ENCODE measurements around the gene FBXL17.

The FBXL17 gene

DNA sequence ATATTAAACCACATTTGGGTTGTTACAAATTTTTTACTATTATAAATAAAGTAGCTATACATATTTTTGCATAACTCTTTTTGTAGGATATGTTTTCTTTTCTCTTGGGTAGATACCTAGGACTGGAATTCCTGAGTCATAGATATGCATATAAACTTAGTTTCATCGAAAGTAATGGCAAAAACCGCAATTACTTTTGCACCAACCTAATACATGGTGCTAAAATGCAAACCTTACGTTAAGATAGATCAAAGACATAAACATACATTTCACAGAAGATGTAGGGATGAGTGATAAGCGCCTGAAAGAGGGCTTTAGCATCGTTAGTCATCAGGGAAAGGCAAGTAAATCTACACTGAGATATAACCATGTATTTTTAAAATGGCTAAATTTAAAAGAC is 532.8 kb downstream of the FBXL17 start:
- no peak for DNase-seq

DNA sequence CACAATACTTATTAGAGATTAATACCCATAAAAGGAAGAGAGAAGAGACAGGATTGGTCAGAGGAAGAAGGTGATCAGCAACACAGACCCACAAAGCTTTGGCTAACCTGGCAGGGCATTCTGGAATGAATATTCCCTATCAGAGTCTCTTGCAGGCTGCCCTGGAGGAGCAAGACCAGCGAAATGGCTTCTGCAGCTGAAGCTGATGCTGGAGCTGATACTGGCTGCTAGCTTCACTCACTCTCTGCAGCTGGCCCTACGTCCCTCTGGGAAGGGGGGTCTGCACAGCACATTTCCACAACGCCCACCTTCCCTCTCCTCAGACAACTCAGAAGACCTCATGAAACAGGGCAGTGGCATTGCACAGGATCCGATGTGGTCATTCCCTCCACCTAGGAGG is 541.3 kb downstream of the FBXL17 start:
- no peak for DNase-seq

GRCh38 chr5:107840161-107840560 is 541.7 kb downstream of the FBXL17 start:
- DNase-seq: no peak

DNA sequence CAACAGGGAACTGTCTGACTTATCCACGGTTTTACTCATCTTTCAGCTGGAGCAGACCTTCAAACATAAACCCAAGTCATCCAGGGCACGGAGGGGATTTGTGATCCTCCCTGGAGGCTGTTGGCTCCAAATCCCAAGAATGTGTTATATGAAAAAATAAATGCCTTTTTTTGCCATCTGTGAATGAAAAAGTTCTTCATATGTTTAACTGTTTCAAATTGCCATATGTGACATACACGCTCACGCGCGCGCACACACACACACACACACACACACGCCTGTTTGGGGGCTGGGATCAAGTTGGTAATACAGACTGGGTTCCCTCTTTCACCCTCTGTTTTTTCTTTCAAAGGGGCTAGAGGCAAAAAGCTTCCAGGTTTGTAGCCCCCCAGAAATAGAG is 546.8 kb downstream of the FBXL17 start:
- no peak for DNase-seq

DNA sequence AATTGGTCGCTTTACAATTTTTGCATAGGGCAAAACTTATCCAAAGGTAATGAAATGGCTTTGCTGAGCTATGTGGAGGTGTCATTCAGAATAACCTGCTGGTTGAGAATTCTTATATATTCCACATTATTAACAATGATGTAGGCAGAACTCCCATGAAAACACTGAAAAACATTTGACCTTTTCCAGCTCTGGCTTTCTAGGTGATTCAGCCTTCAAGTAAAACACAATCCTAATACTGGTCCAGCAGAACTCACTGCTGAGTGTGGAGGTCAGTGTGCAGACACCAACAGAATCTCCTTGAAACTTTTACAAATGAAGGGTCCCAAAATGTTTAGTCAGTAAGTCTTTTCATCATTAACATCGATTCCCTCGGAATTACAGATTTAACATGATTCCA is 549.2 kb downstream of the FBXL17 start:
- DNase-seq: no peak

- no peak for DNase-seq
Observed at GRCh38 chr5:107831612-107832395, 550.1 kb downstream of the FBXL17 start.

DNA sequence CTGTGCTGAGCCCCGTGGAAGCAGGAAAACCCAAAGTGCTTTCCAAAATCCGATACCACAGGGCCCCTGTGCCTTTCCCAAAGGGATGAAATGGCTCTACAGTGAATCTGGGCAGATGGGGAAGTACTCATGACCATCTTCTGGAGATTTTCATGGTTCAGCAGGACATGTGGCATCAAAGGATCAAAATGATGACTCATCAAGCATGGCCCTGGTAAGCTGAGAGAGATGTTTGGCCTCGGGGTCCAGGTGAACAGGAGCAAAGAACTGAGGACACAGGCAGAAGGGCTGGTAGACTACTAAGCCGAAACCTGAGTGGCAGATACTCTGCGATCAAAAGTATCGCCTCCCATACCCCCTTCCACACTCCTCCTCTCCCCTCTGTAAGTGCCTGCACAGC is 551.1 kb downstream of the FBXL17 start:
- no peak for DNase-seq

DNA sequence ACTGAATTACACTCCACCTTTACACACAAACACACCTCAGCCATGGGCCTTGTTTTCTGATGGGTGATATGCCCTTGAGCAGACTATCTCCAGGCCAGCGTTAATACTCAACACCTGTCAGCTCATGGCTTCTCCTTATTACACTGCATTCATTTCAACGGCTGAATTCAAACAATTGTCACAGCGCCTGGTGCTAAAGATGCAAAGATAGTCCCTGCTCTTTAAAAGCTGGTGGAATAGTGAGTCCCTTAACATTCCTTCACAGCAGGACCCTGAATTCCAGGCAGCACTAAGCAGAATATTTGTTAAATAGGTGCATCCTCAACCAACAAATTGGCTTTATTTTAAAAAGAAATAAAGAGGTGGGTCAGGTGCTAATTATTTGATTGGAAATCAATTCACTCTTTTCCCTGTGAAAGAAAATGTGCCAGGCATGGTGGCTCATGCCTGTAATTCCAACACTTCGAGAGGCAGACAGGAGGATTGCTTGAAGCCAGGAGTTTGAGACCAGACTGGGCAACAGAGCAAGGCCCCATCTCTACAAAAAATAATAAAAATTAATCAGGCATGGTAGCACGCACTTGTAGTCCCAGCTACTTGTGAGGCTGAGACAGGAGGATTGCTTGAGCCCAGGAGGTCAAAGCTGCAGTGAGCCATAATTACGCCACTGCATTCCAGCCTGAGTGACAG is 555.4 kb downstream of the FBXL17 start:
- DNase-seq: no peak

DNA sequence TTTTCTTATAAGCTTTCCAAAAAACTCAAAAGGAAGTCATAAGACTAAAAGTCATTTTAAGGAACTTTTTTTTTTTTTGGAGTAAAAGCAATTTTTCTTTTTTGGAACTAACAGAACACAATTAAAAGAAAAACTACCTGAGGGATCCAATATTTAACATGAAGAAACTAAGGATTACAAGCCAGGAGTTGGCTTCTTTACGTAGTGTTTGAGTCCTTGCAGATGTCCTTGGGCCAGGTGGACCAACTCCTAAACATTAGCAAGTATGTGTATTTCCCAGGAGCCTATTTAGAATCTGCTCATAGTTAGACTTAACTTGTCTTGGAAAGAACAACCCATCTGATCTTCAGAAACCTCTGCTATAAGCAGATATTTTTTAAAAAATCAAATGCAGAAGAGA is 557.1 kb downstream of the FBXL17 start:
- DNase-seq: no peak

- no peak for DNase-seq
Observed at GRCh38 chr5:107821288-107821687, 560.6 kb downstream of the FBXL17 start.

GRCh38 chr5:107820429-107820828 is 561.5 kb downstream of the FBXL17 start:
- no peak for DNase-seq

- no peak for DNase-seq
Observed at GRCh38 chr5:107817951-107818350, 563.9 kb downstream of the FBXL17 start.

DNA sequence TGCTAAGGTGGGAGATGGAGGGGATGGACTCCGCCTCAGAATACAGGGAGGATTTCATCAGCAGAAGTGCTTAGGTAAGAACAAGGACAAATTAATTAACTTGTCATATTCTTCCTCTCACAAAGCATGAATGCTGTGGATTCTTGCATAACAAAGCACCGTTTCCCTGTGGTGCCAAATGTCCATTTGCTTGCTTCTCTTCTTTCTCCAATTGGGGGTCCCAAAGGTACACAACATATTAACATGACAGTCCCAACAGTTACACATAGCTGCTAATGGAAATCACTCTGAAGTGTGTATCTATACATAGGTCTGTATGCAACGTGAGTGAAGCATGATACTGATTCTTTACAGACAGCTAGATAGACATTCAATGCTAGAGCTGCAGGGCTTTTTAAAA is 564.5 kb downstream of the FBXL17 start:
- DNase-seq: no peak

DNA sequence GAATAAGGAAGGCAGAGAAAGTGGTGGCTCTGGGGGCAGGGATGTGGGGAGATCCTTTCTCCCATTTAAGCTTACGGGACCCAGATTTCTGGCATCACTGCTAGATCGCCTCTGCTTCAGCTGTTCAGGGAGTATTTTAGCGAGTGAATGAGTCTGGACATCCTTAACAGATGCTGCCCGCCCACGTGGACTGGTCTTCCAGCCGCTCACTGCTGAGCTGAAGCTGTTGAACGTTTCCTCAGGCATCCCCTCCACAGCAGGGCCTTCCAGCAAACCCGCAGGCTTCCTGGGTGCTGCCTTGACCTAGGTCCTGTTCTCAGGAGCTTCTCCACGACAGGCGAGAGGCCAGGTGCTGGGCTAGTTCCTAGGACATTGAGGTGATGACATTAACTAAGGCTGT is 566.8 kb downstream of the FBXL17 start:
- DNase-seq: no peak

DNA sequence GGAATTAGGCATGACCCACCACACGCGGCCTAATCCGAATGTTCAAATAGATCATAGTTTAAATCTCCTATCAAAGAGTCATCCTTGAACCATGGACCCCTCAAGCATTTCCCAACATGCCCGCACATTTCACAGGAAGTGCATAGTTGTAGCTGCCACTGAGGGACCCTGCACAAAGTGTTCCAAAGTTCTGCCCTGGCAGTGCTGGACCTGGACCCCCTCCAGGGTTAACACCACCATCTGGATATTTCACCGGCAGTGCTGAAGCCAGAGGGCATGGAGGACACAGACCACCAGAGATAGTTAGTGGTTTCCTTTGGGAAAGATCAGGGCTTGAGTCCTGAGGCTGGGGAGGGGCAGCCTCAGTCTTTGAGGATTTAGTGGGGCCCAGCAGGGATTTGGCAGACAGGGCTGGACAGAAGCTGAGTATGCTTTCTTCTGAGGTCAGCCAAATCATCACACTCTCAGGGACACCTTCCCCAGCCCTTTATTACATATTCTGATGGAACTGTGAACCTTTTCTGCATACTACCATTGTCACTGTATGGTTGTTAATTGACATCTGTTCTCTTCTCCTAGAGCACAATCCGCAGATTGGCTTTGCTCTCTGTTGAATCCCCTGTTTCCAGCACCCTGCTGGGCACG is 567.6 kb downstream of the FBXL17 start:
- no peak for DNase-seq

DNA sequence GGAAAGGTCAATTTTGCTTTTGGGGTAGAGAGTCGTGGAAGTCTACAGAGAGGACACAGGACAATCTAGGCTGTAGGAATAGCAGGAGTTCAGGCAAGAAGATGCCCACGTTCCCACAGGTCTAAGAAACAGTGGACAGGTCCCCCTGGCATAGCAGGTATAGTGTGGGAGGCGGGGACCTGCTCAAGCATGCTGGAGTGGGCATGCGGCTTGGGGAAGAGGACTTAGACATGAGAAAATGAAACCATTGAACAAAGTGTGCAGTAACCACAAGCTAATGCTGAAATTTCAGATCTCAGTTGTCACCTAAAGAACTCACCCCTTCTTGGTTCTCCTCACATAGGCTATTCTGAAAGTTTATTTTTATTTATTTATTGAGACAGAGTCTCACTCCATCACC is 568.3 kb downstream of the FBXL17 start:
- no peak for DNase-seq

DNA sequence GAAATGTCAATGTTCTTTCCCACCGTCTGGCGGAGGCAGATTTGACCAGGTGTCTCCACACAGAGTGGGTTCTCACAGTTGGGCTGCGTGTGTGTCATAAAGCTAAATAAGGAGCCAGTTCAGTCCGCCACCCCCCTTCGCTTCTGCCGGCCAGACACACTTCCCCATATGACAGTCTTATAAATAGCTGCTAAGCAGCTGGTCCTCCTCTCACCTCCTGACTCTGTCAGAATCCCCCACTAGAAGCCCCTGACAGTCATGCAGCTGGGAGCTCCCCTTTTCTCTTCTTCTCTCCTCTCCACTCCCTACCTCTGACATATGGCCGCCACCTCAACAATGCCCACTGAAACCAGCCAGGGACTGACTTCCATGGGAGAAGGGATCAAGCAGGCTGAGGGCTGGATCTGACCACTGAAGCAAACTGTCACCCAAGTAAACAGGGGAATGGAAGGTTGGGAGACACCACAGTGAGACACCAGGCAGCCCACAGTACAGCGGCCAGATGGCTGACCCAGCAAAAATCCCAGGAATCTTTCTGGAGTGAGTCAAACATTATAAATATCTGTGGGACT is 569.2 kb downstream of the FBXL17 start:
- DNase-seq: no peak

GRCh38 chr5:107809201-107810034 is 572.5 kb downstream of the FBXL17 start:
- no peak for DNase-seq

Data from stimulated activated CD4-positive, alpha-beta T cell treated with anti-CD3 and anti-CD28 coated beads, Interleukin-4, amount 100 ng/mL, for 4 hours (primary cell).